ENCODE results near the gene CBX8. TPM values are rescaled to one million over a fixed set of nuclear protein-coding genes. Genes with fewer than 3 reads are reported as not detected.
A peak's percentile ranks its signal among the peaks of the same experiment; 100 is the strongest.

The CBX8 gene
- total and polyA plus RNA-seq, 2 of the 13 experiments (the other 11 are each of a cell fraction or from before 2014, with no cell fraction given): 0.34 to 12.6 TPM

DNA sequence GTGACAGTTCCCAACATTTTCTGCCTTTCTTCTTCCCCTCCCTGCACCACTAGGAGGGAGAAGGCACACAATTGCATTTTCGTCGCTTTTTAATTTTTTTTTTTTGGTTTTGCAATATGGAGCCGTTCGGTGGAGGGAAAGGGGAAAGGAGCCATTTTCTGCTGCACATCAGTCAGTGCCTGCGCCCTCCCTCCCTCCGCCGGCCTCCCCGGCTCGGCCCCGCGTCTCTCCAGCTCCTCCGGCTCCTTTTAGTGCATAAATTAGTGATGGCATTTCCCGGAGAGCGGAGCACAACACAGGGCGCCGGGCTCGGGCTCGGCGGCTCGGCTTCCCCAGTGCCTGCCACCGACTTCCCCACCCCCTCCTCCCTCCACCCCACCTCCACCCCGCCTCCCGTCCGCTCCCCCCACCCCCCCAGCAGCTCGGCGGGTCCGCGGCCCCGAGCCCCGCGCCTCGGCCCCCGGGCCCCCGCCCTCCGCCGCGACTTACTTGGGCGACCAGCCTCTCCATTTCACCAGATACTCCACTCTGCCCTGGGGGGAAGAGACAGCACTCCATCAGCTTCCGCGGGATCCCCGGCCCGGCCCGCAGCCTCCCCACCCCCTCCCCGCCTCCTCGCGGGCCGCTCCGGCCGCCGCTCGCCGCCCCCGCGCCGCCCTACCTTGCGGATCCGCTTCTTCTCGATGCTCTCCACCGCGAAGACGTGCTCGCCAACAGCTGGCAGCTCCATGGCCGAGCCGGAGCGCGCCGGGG lies 41.8 kb upstream of the CBX8 start (continued):
- TF ChIP-seq KLF16 (CRISPR knock-in tag; IDR thresholded peaks at IDR 0.05): 0 out of 4 replicates have a peak, but pooled peaks of 1 of the 2 experiments have one; percentile 11
- TF ChIP-seq, protein P1, sequence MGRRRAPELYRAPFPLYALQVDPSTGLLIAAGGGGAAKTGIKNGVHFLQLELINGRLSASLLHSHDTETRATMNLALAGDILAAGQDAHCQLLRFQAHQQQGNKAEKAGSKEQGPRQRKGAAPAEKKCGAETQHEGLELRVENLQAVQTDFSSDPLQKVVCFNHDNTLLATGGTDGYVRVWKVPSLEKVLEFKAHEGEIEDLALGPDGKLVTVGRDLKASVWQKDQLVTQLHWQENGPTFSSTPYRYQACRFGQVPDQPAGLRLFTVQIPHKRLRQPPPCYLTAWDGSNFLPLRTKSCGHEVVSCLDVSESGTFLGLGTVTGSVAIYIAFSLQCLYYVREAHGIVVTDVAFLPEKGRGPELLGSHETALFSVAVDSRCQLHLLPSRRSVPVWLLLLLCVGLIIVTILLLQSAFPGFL (CRISPR knock-in tag; IDR thresholded peaks at IDR 0.05): no peak
- no peak for TF ChIP-seq FOSL1 (CRISPR knock-in tag; IDR thresholded peaks at IDR 0.05; ENCODE audit: borderline replicate concordance)
- TF ChIP-seq SPEN (CRISPR knock-in tag; IDR thresholded peaks at IDR 0.05; ENCODE audit: low read depth): peak; percentile 23; the same call in 1 of the 2 replicates
- TF ChIP-seq RAD21 (CRISPR knock-in tag; IDR thresholded peaks at IDR 0.05): no peak
- TF ChIP-seq MTA1 (CRISPR knock-in tag; IDR thresholded peaks at IDR 0.05; ENCODE audit: borderline replicate concordance): no peak
- TF ChIP-seq ZNF816 (CRISPR knock-in tag; IDR thresholded peaks at IDR 0.05; ENCODE audit: borderline replicate concordance): no peak
- no peak for TF ChIP-seq ZNF737 (CRISPR knock-in tag; IDR thresholded peaks at IDR 0.05; ENCODE audit: borderline replicate concordance)
- TF ChIP-seq AKAP8 (CRISPR knock-in tag; IDR thresholded peaks at IDR 0.05): no peak; the same call in 1 of the 2 replicates
- TF ChIP-seq, protein P2, sequence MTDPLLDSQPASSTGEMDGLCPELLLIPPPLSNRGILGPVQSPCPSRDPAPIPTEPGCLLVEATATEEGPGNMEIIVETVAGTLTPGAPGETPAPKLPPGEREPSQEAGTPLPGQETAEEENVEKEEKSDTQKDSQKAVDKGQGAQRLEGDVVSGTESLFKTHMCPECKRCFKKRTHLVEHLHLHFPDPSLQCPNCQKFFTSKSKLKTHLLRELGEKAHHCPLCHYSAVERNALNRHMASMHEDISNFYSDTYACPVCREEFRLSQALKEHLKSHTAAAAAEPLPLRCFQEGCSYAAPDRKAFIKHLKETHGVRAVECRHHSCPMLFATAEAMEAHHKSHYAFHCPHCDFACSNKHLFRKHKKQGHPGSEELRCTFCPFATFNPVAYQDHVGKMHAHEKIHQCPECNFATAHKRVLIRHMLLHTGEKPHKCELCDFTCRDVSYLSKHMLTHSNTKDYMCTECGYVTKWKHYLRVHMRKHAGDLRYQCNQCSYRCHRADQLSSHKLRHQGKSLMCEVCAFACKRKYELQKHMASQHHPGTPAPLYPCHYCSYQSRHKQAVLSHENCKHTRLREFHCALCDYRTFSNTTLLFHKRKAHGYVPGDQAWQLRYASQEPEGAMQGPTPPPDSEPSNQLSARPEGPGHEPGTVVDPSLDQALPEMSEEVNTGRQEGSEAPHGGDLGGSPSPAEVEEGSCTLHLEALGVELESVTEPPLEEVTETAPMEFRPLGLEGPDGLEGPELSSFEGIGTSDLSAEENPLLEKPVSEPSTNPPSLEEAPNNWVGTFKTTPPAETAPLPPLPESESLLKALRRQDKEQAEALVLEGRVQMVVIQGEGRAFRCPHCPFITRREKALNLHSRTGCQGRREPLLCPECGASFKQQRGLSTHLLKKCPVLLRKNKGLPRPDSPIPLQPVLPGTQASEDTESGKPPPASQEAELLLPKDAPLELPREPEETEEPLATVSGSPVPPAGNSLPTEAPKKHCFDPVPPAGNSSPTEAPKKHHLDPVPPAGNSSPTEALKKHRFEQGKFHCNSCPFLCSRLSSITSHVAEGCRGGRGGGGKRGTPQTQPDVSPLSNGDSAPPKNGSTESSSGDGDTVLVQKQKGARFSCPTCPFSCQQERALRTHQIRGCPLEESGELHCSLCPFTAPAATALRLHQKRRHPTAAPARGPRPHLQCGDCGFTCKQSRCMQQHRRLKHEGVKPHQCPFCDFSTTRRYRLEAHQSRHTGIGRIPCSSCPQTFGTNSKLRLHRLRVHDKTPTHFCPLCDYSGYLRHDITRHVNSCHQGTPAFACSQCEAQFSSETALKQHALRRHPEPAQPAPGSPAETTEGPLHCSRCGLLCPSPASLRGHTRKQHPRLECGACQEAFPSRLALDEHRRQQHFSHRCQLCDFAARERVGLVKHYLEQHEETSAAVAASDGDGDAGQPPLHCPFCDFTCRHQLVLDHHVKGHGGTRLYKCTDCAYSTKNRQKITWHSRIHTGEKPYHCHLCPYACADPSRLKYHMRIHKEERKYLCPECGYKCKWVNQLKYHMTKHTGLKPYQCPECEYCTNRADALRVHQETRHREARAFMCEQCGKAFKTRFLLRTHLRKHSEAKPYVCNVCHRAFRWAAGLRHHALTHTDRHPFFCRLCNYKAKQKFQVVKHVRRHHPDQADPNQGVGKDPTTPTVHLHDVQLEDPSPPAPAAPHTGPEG (CRISPR knock-in tag; IDR thresholded peaks at IDR 0.05): no peak
- 0 out of 2 replicates have a peak, but pooled peaks have one; percentile 25 for TF ChIP-seq WIZ (CRISPR knock-in tag; IDR thresholded peaks at IDR 0.05)
- TF ChIP-seq ZNF883 (CRISPR knock-in tag; IDR thresholded peaks at IDR 0.05; ENCODE audit: not compliant biosample characterization): no peak
- no peak for TF ChIP-seq RORA (CRISPR knock-in tag; IDR thresholded peaks at IDR 0.05)
- no peak for TF ChIP-seq REPIN1 (CRISPR knock-in tag; IDR thresholded peaks at IDR 0.05; ENCODE audit: borderline replicate concordance, low read depth)
- TF ChIP-seq PRPF4 (IDR thresholded peaks at IDR 0.05; ENCODE audit: low read depth, low read length, poor library complexity, severe bottlenecking): no peak
- TF ChIP-seq SNAPC2 (CRISPR knock-in tag; IDR thresholded peaks at IDR 0.05): no peak
- no peak for TF ChIP-seq PAF1 (CRISPR knock-in tag; IDR thresholded peaks at IDR 0.05)
- no peak for TF ChIP-seq RFX1 (IDR thresholded peaks at IDR 0.05)
- TF ChIP-seq, protein P3, sequence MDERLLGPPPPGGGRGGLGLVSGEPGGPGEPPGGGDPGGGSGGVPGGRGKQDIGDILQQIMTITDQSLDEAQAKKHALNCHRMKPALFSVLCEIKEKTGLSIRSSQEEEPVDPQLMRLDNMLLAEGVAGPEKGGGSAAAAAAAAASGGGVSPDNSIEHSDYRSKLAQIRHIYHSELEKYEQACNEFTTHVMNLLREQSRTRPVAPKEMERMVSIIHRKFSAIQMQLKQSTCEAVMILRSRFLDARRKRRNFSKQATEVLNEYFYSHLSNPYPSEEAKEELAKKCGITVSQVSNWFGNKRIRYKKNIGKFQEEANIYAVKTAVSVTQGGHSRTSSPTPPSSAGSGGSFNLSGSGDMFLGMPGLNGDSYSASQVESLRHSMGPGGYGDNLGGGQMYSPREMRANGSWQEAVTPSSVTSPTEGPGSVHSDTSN (CRISPR knock-in tag; IDR thresholded peaks at IDR 0.05): no peak
- TF ChIP-seq, protein P4, sequence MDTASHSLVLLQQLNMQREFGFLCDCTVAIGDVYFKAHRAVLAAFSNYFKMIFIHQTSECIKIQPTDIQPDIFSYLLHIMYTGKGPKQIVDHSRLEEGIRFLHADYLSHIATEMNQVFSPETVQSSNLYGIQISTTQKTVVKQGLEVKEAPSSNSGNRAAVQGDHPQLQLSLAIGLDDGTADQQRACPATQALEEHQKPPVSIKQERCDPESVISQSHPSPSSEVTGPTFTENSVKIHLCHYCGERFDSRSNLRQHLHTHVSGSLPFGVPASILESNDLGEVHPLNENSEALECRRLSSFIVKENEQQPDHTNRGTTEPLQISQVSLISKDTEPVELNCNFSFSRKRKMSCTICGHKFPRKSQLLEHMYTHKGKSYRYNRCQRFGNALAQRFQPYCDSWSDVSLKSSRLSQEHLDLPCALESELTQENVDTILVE (CRISPR knock-in tag; IDR thresholded peaks at IDR 0.05): no peak

Data from HepG2 (cell line).